CD4-positive, alpha-beta T cell treated with Interferon gamma for 1 hour (primary cell): ENCODE data around the gene RAB3B.
"Not testable (repeated sequence)": the region's sequence is repeated elsewhere in the genome, so short reads cannot be mapped to it uniquely, and the experiment has no call there.

Source experiments
- DNase-seq: peaks from one replicate; pipeline ENCODE4 v3.0.0-alpha.2; 2020

The RAB3B gene

GRCh38 chr1:51990478-51990965 is at the start of gene RAB3B:
RAB3B (minus strand) TSS chr1:51990700; CDS start chr1:51977117, 13,583 bp downstream.
- peak; percentile 61 for DNase-seq

- DNase-seq: no peak
Observed at GRCh38 chr1:52037909-52038308, 47.4 kb upstream of the RAB3B start.

DNA sequence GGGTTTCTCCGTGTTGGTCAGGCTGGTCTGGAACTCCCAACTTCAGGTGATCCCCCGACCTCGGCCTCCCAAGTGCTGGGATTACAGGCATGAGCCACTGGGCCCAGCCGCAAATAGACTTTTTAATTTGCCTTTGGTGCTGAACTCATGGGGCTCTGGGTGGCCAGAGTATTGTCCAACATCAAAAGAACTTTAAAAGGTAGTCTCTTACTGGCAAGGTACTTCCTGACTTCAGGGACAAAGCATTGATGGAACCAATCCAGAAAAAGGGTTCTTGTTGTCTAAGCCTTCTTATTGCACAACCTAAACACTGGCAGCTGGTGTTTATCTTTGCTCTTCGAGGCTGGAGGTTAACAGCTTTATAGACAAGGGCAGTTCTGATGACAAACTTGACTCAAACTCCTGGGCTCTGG is 46.9 kb upstream of the RAB3B start:
- DNase-seq: no peak

- no peak for DNase-seq
Observed at GRCh38 chr1:52034050-52034384, 43.5 kb upstream of the RAB3B start.

DNA sequence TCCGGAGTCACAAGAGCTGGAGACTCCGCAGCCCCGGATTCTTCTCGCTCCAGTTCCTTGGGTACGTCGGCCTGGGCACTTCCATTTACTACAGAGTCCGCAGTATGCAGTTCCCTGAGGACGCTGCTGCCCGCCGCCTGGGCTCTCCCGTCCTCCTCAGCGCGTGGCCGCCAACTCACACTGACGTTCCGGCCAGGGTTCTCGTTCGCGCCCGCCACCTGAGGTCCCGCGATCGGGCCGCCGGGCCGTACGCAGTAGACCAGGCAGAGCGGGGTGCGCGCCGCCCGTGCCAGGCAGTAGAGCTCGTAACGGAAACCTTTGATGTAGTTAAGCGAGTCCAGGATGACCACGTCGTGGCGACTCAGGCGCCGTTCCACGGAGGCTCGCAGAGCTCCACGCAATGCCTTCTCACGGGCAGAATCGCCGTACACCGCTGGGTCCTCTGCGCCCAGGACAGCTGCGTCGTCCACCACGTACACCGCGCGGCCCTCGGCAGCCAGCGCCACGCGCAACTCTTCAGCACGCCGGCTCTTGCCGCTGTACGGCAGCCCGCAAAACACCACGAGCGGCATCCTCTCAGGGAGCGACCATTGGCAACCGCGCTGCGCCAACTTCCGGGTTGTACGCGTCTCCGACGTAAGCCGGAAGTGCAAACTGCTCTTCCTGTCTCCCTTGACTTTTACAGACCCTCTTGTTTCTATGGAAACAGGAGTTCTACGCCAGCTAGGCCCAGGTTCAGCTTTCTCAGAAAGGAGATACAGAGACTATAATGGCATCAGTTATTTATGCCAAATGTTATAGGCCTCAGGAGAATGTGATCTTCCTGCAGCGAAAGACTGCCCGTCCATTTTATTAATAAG is 42.9 kb upstream of the RAB3B start, which contains the start of gene KTI12:
Gene KTI12, minus strand, starts transcription at position 621 of the 860 bp plus-strand sequence. Its CDS starts 49 bp downstream, at position 572.
- DNase-seq: peak; percentile 90

GRCh38 chr1:52032785-52033131 is 42.3 kb upstream of the RAB3B start:
- DNase-seq: peak; percentile 5

DNA sequence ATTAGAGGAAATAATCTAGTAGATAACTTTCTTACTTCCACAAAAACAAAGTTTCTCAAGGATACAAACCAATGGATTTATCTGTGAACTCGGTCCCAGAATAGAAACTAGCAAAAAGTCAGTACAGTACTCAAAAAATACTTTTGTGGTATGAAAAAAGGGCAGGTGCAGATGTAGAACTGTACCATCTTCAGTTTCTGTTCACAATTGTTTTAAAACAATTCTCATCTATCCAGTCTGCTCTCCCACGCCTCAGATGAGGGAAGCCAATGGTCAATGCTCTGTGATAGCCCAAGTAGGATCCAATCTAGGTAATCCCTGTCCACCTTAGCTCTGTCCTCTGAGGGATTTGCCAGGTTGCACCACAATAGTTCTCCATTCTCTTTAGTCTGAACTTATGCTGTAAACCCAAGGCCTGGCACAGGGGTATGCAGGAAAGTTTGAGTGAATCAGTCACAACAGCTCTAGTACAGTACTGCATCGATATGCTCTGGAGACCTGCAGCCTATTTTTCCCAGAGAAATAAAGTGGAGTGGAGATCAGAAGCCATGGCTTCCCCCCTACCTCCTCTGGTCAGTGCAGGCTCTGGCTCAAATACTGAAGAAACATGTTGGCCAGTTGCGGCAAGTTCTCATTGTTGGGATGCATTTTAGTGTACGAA is 41.8 kb upstream of the RAB3B start:
- DNase-seq: no peak

GRCh38 chr1:52028839-52029238 is 38.3 kb upstream of the RAB3B start:
- not testable (repeated sequence) for DNase-seq

GRCh38 chr1:52028328-52028727 is 37.8 kb upstream of the RAB3B start:
- DNase-seq: no peak

- DNase-seq: no peak
Observed at GRCh38 chr1:52026278-52026677, 35.8 kb upstream of the RAB3B start.

DNA sequence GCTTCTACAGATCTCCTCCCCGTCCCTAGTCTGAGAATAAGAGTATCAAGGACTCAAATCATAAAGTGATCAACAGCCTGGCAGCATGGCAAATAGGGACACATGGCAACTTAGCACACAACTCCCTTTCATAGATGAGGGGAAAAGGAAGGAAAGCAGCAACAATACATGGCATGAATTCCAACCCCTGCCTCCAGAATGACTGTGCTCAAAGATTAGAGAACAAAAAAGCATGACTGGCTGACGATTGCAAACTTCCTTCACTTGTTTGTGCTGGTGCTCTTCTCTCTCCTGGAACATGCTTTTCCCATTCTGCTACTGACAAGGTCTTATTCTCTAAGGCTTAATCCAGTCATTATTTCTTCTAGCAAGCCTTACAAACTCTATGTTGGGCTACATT is 31.6 kb upstream of the RAB3B start:
- no peak for DNase-seq

DNA sequence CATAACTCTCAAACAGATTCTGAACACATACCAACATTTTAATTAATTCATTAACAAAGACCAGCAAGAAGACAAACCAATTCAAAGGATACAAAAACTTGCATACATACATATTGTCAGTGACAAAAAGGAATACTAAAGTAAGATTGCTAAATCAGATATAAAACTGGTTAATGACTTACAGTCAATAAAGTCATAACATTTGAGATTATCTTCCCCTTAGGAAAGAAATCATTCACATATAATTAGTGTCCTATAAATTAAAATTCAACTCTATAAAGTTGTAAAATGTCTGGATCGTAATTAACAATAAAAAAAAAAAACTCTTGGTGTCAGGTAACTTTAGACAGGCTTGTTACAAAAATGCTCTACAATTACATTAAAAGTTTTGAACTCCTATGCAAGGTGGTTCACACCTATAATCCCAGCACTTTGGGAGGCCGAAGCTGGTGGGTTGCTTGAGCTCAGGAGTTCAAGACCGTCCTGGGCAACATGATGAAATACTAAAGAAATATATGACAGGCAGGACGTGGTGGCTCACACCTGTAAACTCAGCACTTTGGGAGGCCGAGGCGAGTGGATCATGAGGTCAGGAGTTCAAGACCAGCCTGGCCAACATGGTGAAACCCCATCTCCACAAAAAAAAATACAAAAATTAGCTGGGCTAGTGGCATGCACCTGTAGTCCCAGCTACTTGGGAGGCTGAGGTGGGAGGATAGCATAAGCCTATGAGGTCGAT is 17.7 kb upstream of the RAB3B start:
- DNase-seq: no peak

- no peak for DNase-seq
Observed at GRCh38 chr1:52007215-52008002, 16.9 kb upstream of the RAB3B start.

- DNase-seq: not testable (repeated sequence)
Observed at GRCh38 chr1:52006081-52006553, 15.6 kb upstream of the RAB3B start.

GRCh38 chr1:52005548-52005947 is 15.0 kb upstream of the RAB3B start:
- DNase-seq: not testable (repeated sequence)

DNA sequence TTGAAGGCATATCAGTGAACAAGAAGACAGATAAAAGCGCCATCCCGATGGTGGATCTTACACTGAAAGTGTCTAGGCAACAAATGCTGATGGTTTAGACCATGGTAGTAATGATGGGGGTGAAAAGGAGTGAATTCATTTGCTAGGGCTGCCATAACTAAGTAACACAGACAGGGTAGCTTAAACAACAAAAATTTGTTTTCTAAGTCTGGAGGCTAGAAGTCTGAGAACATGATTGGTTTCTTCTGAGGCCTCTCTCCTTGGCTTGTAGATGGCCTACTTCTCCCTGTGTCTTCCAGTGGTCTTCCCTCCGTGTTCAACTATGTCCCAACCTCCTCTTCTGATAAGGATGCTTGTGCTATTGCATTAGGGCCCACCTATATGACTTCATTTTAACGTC is 13.4 kb upstream of the RAB3B start:
- DNase-seq: no peak

GRCh38 chr1:52002038-52002917 is 11.8 kb upstream of the RAB3B start:
- peak; percentile 31 for DNase-seq

DNA sequence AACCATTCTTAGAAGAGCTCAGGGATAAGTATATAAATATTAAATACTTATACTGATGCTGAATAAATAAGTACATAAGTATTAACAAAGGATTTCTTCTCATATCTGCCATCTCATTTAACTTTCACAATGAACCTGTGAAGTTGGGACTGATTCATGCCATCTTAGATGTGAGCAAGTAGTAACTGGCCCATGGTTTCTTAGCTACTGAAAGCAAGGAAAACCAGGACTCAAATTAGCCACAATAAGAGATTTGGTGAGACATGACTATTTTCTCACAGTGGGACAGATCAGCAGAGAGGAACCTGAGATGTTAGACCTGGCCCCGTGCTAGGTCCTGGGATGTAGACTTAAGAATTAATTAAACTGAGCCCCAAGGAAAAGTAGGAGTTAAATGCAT is 8.2 kb upstream of the RAB3B start:
- no peak for DNase-seq

GRCh38 chr1:51997974-51998382 is 7.5 kb upstream of the RAB3B start:
- no peak for DNase-seq

GRCh38 chr1:51989582-51990477 is 670 bp downstream of the RAB3B start:
- DNase-seq: no peak
